Measurements from ENCODE around the gene GTF3C5. TPM values are rescaled to one million over a fixed set of nuclear protein-coding genes. Genes with fewer than 3 reads are reported as not detected.
A peak's percentile ranks its signal among the peaks of the same experiment; 100 is the strongest.

Gene GTF3C5
- total RNA-seq, 1 donor from 2014 or later, result 95.2 TPM

Small RNA genes lying within 50 kb of the gene (microRNA-seq; reads per million reads assigned to microRNA genes)
- 47.4 reads per million, percentile 68 among the genes with 10 or more reads in this experiment for gene MIR6877 (ENCODE audit: unreplicated experiment)

Other genes starting within 250 kb of the GTF3C5 start
- 0.44 TPM for gene AK8, start 152.7 kb upstream of the GTF3C5 start, total RNA-seq (ENCODE audit: unreplicated experiment)
- 5.0 TPM for gene SPACA9, start 152.1 kb upstream of the GTF3C5 start, total RNA-seq (ENCODE audit: unreplicated experiment)
- 89.3 TPM for gene TSC1, start 86.4 kb upstream of the GTF3C5 start, total RNA-seq (ENCODE audit: unreplicated experiment)
- gene GFI1B, start 52.3 kb upstream of the GTF3C5 start, total RNA-seq (ENCODE audit: unreplicated experiment), result not detected
- 3.8 TPM for gene CEL, start 31.0 kb downstream of the GTF3C5 start, total RNA-seq (ENCODE audit: unreplicated experiment)
- gene RALGDS, start 90.2 kb downstream of the GTF3C5 start, total RNA-seq (ENCODE audit: unreplicated experiment), result 449 TPM
- 1.3 TPM for gene GBGT1, start 132.9 kb downstream of the GTF3C5 start, total RNA-seq (ENCODE audit: unreplicated experiment)
- not detected for gene OBP2B, start 178.3 kb downstream of the GTF3C5 start, total RNA-seq (ENCODE audit: unreplicated experiment)
- gene ABO, start 244.2 kb downstream of the GTF3C5 start, total RNA-seq (ENCODE audit: unreplicated experiment), result not detected

Measured in glutamatergic neuron (in vitro differentiated cells).